Liver (tissue), 3 donors: ENCODE data around the gene KIT.

ENCODE experiments used
- CTCF ChIP-seq: fragments of 150-350 bp; IDR thresholded peaks from 2 replicates; pipeline ENCODE4 v1.5.1; 2017; ENCODE audit warnings: improper control_type of control experiment, low read depth, low read length; ENCODE audit not compliant: missing input control
- EGR1 ChIP-seq, 2 donors: IDR thresholded peaks; 2 replicates each; pipeline ENCODE4 v1.6.1; 2016 to 2018; ENCODE audit warnings: antibody characterized with exemption in 2 of 2, low read depth in 2 of 2
- JUND ChIP-seq, 2 donors: IDR thresholded peaks; 2 replicates each; pipeline ENCODE4 v1.6.1; 2016; ENCODE audit warnings: antibody characterized with exemption in 2 of 2
- SP1 ChIP-seq: IDR thresholded peaks from 2 replicates; pipeline ENCODE4 v1.6.1; 2018; ENCODE audit warnings: antibody characterized with exemption, mild to moderate bottlenecking
- ZBTB33 ChIP-seq: IDR thresholded peaks from 2 replicates; pipeline ENCODE4 v1.6.1; 2016; ENCODE audit warnings: antibody characterized with exemption
- donor health status: healthy.
- donor health status: healthy.

DNA sequence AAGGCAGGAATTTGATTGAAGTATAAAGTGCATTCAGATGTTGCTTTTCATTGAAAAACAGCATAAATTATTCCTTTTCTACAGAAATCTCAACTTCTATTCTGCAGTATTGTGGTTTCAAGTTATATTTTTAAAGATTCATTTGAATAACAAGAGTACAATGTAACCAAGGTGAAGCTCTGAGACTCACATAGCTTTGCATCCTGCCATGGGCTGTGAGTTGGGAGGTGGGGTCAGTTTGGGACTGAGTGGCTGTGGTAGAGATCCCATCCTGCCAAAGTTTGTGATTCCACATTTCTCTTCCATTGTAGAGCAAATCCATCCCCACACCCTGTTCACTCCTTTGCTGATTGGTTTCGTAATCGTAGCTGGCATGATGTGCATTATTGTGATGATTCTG lies 69.2 kb downstream of the KIT start:
- TF ChIP-seq CTCF (no peak), JUND (IDR thresholded peaks at IDR 0.05) (no peak), ZBTB33 (no peak), SP1 (no peak), EGR1 (IDR thresholded peaks at IDR 0.05; ENCODE audit: low read depth in 2 of 2) (no peak)
